ENCODE measurements around the gene TAF3.

TAF3 gene

GRCh38 chr10:7881119-7881518 is 62.8 kb downstream of the TAF3 start:
- no peak for DNase-seq

GRCh38 chr10:7886056-7886455 is 67.8 kb downstream of the TAF3 start:
- no peak for DNase-seq

- no peak for DNase-seq
Measured at GRCh38 chr10:7887174-7887816, 69.0 kb downstream of the TAF3 start.

- DNase-seq = no peak
Measured at GRCh38 chr10:7889947-7890542, 71.7 kb downstream of the TAF3 start.

GRCh38 chr10:7890781-7891180 is 72.5 kb downstream of the TAF3 start:
- no peak for DNase-seq

GRCh38 chr10:7891634-7892033 is 73.3 kb downstream of the TAF3 start:
- DNase-seq = no peak

- DNase-seq = no peak
Measured at GRCh38 chr10:7892146-7892545, 73.8 kb downstream of the TAF3 start.

- DNase-seq = no peak
Measured at GRCh38 chr10:7895699-7896090, 77.4 kb downstream of the TAF3 start.

- no peak for DNase-seq
Measured at GRCh38 chr10:7896297-7896696, 78.0 kb downstream of the TAF3 start.

GRCh38 chr10:7901256-7901655 is 83.0 kb downstream of the TAF3 start:
- DNase-seq = no peak

- no peak for DNase-seq
Measured at GRCh38 chr10:7902413-7902812, 84.1 kb downstream of the TAF3 start.

GRCh38 chr10:7903851-7904250 is 85.5 kb downstream of the TAF3 start:
- DNase-seq = no peak

GRCh38 chr10:7906128-7906527 is 87.8 kb downstream of the TAF3 start:
- DNase-seq = no peak

GRCh38 chr10:7908541-7909210 is 90.4 kb downstream of the TAF3 start:
- DNase-seq = no peak

- no peak for DNase-seq
Measured at GRCh38 chr10:7913126-7913872, 95.0 kb downstream of the TAF3 start.

GRCh38 chr10:7915923-7916536 is 97.7 kb downstream of the TAF3 start:
- DNase-seq = no peak

- DNase-seq = no peak
Measured at GRCh38 chr10:7917736-7918135, 99.4 kb downstream of the TAF3 start.

GRCh38 chr10:7922707-7923106 is 104.4 kb downstream of the TAF3 start:
- no peak for DNase-seq

- no peak for DNase-seq
Measured at GRCh38 chr10:7928536-7928935, 110.2 kb downstream of the TAF3 start.

GRCh38 chr10:7932301-7933036 is 114.2 kb downstream of the TAF3 start:
- DNase-seq = no peak

- DNase-seq = no peak
Measured at GRCh38 chr10:7933262-7933661, 115.0 kb downstream of the TAF3 start.

- no peak for DNase-seq
Measured at GRCh38 chr10:7933757-7934156, 115.5 kb downstream of the TAF3 start.
